Fibroblast of villous mesenchyme (primary cell): ENCODE measurements around the gene CCDC92B. TPM values are rescaled to one million over a fixed set of nuclear protein-coding genes. Genes with fewer than 3 reads are reported as not detected.
A peak's percentile ranks its signal among the peaks of the same experiment; 100 is the strongest.

ENCODE experiments used
- DNase-seq: peaks from one replicate; pipeline ENCODE4 v3.0.0-alpha.2; 2010; ENCODE audit warnings: low read depth
- H3K4me3 ChIP-seq: 2 replicates; pipeline ENCODE4 v1.5.1; 2011; ENCODE audit warnings: low read depth, mild to moderate bottlenecking, low read length
- CTCF ChIP-seq: IDR thresholded peaks from 2 replicates; pipeline ENCODE4 v1.5.1; 2012; ENCODE audit warnings: low read depth, mild to moderate bottlenecking, low read length; ENCODE audit not compliant: insufficient read depth
- total RNA-seq: library from RNA; depleted of rRNA; stranded (reverse); fragments of >200 nt; gene quantifications from 2 replicates; pipeline ENCODE4 v1.2.3, GENCODE V29; 2012

CCDC92B gene
- total RNA-seq, 1 donor = not detected

GRCh38 chr17:2736956-2737355, 12.5 kb downstream of the CCDC92B start:
- DNase-seq = no peak
- TF ChIP-seq CTCF = no peak
- H3K4me3 ChIP-seq = no peak overlapping the region

GRCh38 chr17:2735896-2736295, 13.6 kb downstream of the CCDC92B start:
- no peak for DNase-seq
- no peak overlapping the region for H3K4me3 ChIP-seq
- no peak for TF ChIP-seq CTCF

- no peak for DNase-seq
- TF ChIP-seq CTCF = no peak
- H3K4me3 ChIP-seq = no peak overlapping the region
Observed at GRCh38 chr17:2734939-2735338, 14.5 kb downstream of the CCDC92B start.

- no peak for TF ChIP-seq CTCF
- no peak overlapping the region for H3K4me3 ChIP-seq
- DNase-seq = no peak
Observed at GRCh38 chr17:2731807-2732206, 17.6 kb downstream of the CCDC92B start.

- H3K4me3 ChIP-seq = no peak overlapping the region
- no peak for DNase-seq
- no peak for TF ChIP-seq CTCF
Observed at GRCh38 chr17:2730764-2731353, 18.6 kb downstream of the CCDC92B start.

- no peak overlapping the region for H3K4me3 ChIP-seq
- TF ChIP-seq CTCF = no peak
- DNase-seq = peak; percentile 34
Observed at GRCh38 chr17:2724784-2725164, 24.7 kb downstream of the CCDC92B start.
